ENCODE results near the gene DPM3. TPM values are rescaled to one million over a fixed set of nuclear protein-coding genes. Genes with fewer than 3 reads are reported as not detected.
A peak's percentile ranks its signal among the peaks of the same experiment; 100 is the strongest.

Gene DPM3
- total and polyA plus RNA-seq, 5 donors, result 71.2 to 186 (median 76.3) TPM

GRCh38 chr1:155108296-155108695 lies 32.0 kb downstream of the DPM3 start:
- no peak overlapping the region for H3K27ac ChIP-seq (ENCODE audit: low read length)
- no peaks in the 10 kb centered on the region for H3K9me3 ChIP-seq (ENCODE audit: control insufficient read depth, low read length)
- no peaks in the 10 kb centered on the region for H3K4me1 ChIP-seq (ENCODE audit: control insufficient read depth, insufficient read depth, low read length)
- ATAC-seq (no peak), DNase-seq (no peak)
- no peak overlapping the region for H3K4me3 ChIP-seq (ENCODE audit: low read length)
- H3K27me3 ChIP-seq (ENCODE audit: control insufficient read depth, insufficient read depth), result no peaks in the 10 kb centered on the region
- 82% methylated on average over 5 of the region's 5 CpGs for WGBS
- intact Hi-C loops (cut with DNase I), result no loop called here

DNA sequence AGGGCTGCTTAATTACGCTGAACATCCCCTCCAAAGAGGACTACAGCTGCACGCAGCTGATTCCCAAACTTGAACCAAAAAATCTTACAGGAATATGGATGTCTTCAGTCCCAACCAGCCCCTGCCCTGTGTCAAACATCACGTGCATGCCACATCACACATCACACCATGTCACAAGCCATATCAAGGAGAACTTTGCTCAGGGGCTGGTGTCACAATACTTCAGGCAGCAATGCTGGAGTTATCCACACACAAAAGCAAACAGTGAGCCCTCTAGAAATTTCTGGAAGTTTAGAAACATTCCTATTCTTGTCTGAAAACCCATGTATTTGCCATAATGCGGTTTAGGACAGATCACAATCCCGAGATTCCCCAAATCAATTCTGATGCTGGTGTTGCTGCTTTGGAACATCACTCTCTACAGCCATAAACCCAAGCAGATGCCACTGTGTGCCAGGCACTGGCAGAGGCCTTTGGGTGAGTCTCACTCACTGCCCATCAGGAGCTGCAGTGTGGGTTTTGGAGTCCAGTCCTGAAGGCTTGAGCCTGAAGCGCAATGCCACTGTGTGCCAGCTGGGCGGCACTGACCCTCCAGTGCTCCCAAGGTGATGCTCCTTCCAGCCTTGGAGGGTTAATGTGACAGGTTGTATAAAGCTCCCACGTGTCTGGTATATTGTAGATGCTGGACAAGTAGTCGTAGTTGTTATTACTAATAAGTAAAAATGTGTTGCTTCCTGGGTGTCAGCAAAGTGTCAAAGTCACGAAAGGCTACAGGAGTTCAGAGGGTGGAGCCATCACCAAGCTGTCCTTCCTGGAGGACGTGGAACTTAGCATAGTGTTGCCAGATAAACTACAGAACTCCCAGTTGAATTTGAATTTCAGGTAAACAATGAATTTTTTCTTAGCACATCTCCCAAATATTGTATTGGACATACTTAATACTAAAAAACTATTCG lies 32.7 kb downstream of the DPM3 start:
- no peaks in the 10 kb centered on the region for H3K4me1 ChIP-seq (ENCODE audit: control insufficient read depth, insufficient read depth, low read length)
- DNase-seq (no peak), ATAC-seq (no peak)
- intact Hi-C loops (cut with DNase I), result no loop called here
- H3K27me3 ChIP-seq (ENCODE audit: control insufficient read depth, insufficient read depth), result no peaks in the 10 kb centered on the region
- 77% methylated on average over 12 of the region's 12 CpGs for WGBS
- no peak overlapping the region for H3K4me3 ChIP-seq (ENCODE audit: low read length)
- H3K9me3 ChIP-seq (ENCODE audit: control insufficient read depth, low read length), result no peaks in the 10 kb centered on the region
- H3K27ac ChIP-seq (ENCODE audit: low read length), result no peak overlapping the region

- Histone ChIP-seq H3K9me3 (ENCODE audit: control insufficient read depth, low read length) (no peaks in the 10 kb centered on the region), H3K4me3 (ENCODE audit: low read length) (no peak overlapping the region), H3K4me1 (ENCODE audit: control insufficient read depth, insufficient read depth, low read length) (no peaks in the 10 kb centered on the region), H3K27ac (ENCODE audit: low read length) (no peak overlapping the region), H3K27me3 (ENCODE audit: control insufficient read depth, insufficient read depth) (no peaks in the 10 kb centered on the region)
- WGBS, result 72% methylated on average over 6 of the region's 6 CpGs
- no peak for ATAC-seq
- no peak for DNase-seq
- intact Hi-C loops (cut with DNase I), result no loop called here
These were observed 33.5 kb downstream of the DPM3 start for GRCh38 chr1:155106862-155107261.

GRCh38 chr1:155105604-155106011 lies 34.7 kb downstream of the DPM3 start:
- Histone ChIP-seq H3K27me3 (ENCODE audit: control insufficient read depth, insufficient read depth) (no peaks in the 10 kb centered on the region), H3K27ac (ENCODE audit: low read length) (peak overlapping the region; percentile 44), H3K9me3 (ENCODE audit: control insufficient read depth, low read length) (no peaks in the 10 kb centered on the region), H3K4me1 (ENCODE audit: control insufficient read depth, insufficient read depth, low read length) (no peaks in the 10 kb centered on the region), H3K4me3 (ENCODE audit: low read length) (no peak overlapping the region)
- intact Hi-C loops (cut with DNase I), result no loop called here
- WGBS, result 63% methylated on average over 7 of the region's 7 CpGs
- DNase-seq (peak; percentile 56 to 84 (median 67)), ATAC-seq (peak; percentile 86 to 92)

DNA sequence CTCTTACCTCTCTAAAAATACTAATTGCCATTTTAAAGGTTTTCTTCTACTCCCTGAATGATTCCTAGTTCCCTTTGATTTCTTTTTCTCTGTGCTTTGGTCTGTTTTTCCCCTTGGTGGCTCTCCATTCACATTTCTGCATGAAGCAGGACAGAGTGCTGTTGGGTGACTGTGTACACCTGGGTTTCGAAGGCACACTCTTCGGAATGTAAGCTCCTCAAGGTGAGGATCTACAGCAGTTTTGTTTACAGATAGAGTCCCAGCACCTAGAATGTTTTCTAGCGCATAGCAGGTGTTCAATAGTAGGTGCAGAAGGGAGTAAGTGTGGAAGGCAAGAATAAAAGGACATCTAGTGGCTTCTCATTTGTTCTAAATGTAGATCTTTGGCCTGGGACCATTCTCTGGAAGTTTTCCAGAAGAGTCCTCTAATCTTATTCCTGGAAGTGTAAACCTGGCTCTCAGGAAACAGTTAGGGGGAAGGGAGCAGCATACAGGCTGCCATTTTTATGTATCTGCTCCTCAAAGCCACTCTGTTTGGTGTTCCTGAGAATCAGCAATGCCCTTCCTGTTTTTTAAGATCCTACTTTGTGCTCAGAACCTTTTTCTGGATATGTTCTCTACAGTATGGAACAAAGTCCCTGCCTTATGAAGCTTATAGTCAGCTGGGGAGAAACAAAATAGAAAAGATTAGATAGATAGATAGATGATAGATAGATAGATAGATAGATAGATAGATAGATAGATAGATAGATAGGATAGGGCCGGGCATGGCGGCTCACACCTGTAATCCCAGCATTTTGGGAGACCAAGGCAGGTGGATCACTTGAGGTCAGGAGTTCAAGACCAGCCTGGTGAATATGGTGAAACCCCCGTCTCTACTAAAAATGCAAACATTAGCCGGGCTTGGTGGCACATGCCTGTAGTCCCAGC lies 35.5 kb downstream of the DPM3 start:
- Histone ChIP-seq H3K4me3 (ENCODE audit: low read length) (no peak overlapping the region), H3K27me3 (ENCODE audit: control insufficient read depth, insufficient read depth) (no peaks in the 10 kb centered on the region), H3K27ac (ENCODE audit: low read length) (peak overlapping the region; percentile 44), H3K9me3 (ENCODE audit: control insufficient read depth, low read length) (no peaks in the 10 kb centered on the region), H3K4me1 (ENCODE audit: control insufficient read depth, insufficient read depth, low read length) (no peaks in the 10 kb centered on the region)
- ATAC-seq (peak; percentile 70 to 75), DNase-seq (no peak)
- 69% methylated on average over 7 of the region's 7 CpGs for WGBS
- intact Hi-C loops (cut with DNase I), result no loop called here

- Histone ChIP-seq H3K4me1 (ENCODE audit: control insufficient read depth, insufficient read depth, low read length) (no peaks in the 10 kb centered on the region), H3K9me3 (ENCODE audit: control insufficient read depth, low read length) (no peaks in the 10 kb centered on the region), H3K27ac (ENCODE audit: low read length) (no peak overlapping the region), H3K4me3 (ENCODE audit: low read length) (no peak overlapping the region), H3K27me3 (ENCODE audit: control insufficient read depth, insufficient read depth) (no peaks in the 10 kb centered on the region)
- intact Hi-C loops (cut with DNase I), result no loop called here
- WGBS, result 94% methylated on average over 9 of the region's 9 CpGs
- ATAC-seq (no peak), DNase-seq (no peak)
These were observed 37.0 kb downstream of the DPM3 start for GRCh38 chr1:155103325-155103724.

- 82% methylated on average over 7 of the region's 7 CpGs for WGBS
These were observed 41.0 kb downstream of the DPM3 start for GRCh38 chr1:155099331-155099730.

GRCh38 chr1:155094622-155094948 lies 45.7 kb downstream of the DPM3 start:
- no peak overlapping the region for H3K27ac ChIP-seq (ENCODE audit: low read length)
- no peak for ATAC-seq
- intact Hi-C loops (cut with DNase I), result loop anchor here (2.0 to 5.0 kb wide), 3 partner anchors 33 to 74 kb away; partner anchors contain the start of gene EFNA1 (in 2 of the 4)

More at GRCh38 chr1:155099331-155099730, 41.0 kb downstream of the DPM3 start:
- no peaks in the 10 kb centered on the region for H3K27me3 ChIP-seq (ENCODE audit: control insufficient read depth, insufficient read depth)
- intact Hi-C loops (cut with DNase I), result no loop called here
- DNase-seq, result no peak
- H3K4me3 ChIP-seq (ENCODE audit: low read length), result no peak overlapping the region
- ATAC-seq, result no peak
- no peak overlapping the region for H3K27ac ChIP-seq (ENCODE audit: low read length)
- H3K9me3 ChIP-seq (ENCODE audit: control insufficient read depth, low read length), result no peaks in the 10 kb centered on the region
- H3K4me1 ChIP-seq (ENCODE audit: control insufficient read depth, insufficient read depth, low read length), result no peaks in the 10 kb centered on the region

DNA sequence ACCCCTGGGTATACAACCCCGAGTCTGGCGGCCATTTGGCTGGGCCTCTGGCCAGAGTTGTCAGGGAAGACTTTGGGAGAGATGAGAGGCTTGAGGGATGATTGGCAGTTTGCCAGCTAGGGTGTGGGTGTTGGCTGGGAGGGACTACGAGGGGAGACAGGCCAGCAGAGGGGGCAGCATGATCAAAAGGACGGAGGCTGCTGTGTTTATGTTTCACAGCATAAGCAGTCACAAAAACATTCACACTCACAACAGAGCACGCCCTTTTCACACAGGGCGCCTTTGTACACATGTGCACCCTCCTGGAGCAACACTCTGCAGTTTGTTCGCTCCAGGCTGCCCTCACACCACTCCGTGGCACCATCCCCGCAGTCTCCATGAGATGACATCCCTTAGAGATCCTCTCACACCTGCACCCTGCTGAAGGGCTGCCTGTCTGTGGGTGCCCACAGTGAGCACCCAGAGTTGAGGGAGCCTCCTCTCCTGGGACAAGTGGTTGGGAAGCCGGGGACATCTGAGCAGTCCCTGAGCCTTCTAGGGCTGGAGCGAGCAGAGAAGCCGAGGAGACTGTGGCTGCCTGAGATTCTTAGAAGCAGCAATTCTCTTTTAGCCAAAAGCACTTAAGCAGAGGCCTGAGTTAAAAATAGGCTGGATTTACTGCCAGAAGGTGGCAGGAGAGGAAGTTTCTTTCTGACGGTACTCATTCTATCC lies 46.3 kb downstream of the DPM3 start:
- 8% methylated on average over 13 of the region's 13 CpGs for WGBS
- ATAC-seq (peak; percentile 58 to 62), DNase-seq (peak; percentile 69 to 82 (median 81))
- intact Hi-C loops (cut with DNase I), result loop anchor here (2.0 to 5.0 kb wide), 3 partner anchors 33 to 75 kb away; partner anchors contain the start of gene EFNA1 (in 2 of the 4)
- Histone ChIP-seq H3K4me3 (ENCODE audit: low read length) (no peak overlapping the region), H3K9me3 (ENCODE audit: control insufficient read depth, low read length) (no peaks in the 10 kb centered on the region), H3K27me3 (ENCODE audit: control insufficient read depth, insufficient read depth) (no peaks in the 10 kb centered on the region), H3K27ac (ENCODE audit: low read length) (peak overlapping the region; percentile 80), H3K4me1 (ENCODE audit: control insufficient read depth, insufficient read depth, low read length) (peaks cover 7% of the 10 kb centered on the region)

More at GRCh38 chr1:155094622-155094948, 45.7 kb downstream of the DPM3 start:
- Histone ChIP-seq H3K27me3 (ENCODE audit: control insufficient read depth, insufficient read depth) (no peaks in the 10 kb centered on the region), H3K4me1 (ENCODE audit: control insufficient read depth, insufficient read depth, low read length) (peaks cover 7% of the 10 kb centered on the region), H3K9me3 (ENCODE audit: control insufficient read depth, low read length) (no peaks in the 10 kb centered on the region), H3K4me3 (ENCODE audit: low read length) (no peak overlapping the region)
- no peak for DNase-seq
- 71% methylated on average over 2 of the region's 2 CpGs for WGBS

GRCh38 chr1:155092641-155093040 lies 47.7 kb downstream of the DPM3 start:
- Histone ChIP-seq H3K27me3 (ENCODE audit: control insufficient read depth, insufficient read depth) (no peaks in the 10 kb centered on the region), H3K4me1 (ENCODE audit: control insufficient read depth, insufficient read depth, low read length) (peaks cover 7% of the 10 kb centered on the region), H3K9me3 (ENCODE audit: control insufficient read depth, low read length) (no peaks in the 10 kb centered on the region), H3K4me3 (ENCODE audit: low read length) (no peak overlapping the region), H3K27ac (ENCODE audit: low read length) (no peak overlapping the region)
- ATAC-seq (no peak), DNase-seq (no peak)
- 93% methylated on average over 12 of the region's 12 CpGs for WGBS
- intact Hi-C loops (cut with DNase I), result loop anchor here in 3 of 4 donors (5.0 kb wide), 2 partner anchors 35 to 75 kb away; partner anchors contain the start of gene EFNA1 (in 2 of the 3)
